Middle frontal gyrus (tissue), 1 donor: ENCODE results near the gene ADAM10.
"Not testable (repeated sequence)": the region's sequence is repeated elsewhere in the genome, so short reads cannot be mapped to it uniquely, and the experiment has no call there.

Experiments
- DNase-seq: peaks from one replicate; pipeline ENCODE4 v3.0.0-alpha.2; 2015; ENCODE audit warnings: low spot score; ENCODE audit errors: extremely low spot score

The ADAM10 gene

DNA sequence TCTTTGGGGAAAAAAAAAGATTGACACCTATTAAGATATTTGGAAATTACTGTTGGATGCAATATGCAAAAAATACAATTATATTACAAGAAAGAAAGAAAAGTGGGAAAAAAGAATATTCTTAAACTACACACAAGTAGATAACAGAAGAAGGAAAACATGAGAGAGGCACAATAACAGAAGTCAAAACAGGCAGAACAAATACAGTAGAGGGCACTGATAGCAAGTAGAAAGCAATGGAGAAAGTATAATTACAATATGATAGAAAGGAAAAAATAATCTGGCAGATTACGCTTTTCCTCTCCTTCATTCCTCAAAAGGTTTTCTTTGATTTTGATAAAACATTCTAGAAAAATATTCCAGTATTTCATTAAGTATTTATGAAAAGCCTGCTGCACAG is 72.1 kb downstream of the ADAM10 start:
- no peak for DNase-seq

DNA sequence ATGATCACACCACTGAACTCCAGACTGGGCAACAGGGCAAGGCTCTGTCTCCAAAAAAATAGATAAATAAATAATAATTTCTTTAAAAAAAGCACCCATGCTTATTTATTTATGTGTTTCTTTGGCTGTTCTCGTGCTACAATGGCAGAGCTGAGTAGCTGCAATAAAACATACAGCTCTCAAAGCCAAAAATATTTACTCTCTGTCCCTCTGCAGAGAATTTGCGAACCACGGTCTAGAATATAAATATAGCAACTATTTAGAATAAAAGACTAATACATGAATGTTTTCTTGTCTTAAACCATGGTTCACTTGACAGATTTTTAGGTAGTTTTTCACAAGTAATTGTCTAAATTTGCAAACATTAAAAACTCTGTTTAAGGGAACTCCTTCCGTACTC is 72.7 kb downstream of the ADAM10 start:
- DNase-seq: no peak

DNA sequence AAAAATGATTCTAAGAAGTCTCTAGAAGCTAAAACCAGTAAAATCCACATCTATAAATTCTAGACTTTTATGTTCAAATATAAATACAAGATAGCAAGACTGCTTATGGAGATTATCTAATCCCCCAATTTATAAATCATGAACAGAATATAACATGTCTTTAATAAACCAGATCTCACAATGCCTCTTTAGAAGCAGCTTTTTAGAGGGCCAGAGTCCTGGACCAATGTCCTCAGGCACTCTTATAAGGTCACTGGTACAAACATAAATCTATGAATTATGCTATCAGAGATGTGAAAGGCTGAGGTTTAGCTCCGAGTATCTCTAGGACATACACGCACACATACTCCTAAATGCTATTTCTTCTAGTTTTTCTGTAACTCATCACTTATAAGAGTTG is 78.3 kb downstream of the ADAM10 start:
- DNase-seq: no peak

DNA sequence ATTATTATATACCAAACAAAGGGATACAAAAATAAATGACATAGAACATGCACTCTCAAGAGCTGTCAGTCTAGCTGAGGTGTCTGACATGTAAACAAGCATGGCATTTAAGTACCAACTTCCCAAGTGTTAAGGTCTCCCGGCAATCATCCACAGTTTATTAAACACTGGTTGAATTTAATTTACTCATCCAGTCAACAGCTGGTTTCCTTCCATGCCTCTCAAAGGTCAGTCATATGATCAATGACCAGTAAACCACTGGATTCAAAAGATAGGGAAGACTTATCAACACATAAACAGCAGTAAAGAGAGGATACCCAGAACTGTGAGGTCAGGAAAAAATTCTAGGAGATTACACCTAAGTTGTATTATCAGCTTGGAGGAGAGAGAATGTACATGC is 80.4 kb downstream of the ADAM10 start:
- no peak for DNase-seq

DNA sequence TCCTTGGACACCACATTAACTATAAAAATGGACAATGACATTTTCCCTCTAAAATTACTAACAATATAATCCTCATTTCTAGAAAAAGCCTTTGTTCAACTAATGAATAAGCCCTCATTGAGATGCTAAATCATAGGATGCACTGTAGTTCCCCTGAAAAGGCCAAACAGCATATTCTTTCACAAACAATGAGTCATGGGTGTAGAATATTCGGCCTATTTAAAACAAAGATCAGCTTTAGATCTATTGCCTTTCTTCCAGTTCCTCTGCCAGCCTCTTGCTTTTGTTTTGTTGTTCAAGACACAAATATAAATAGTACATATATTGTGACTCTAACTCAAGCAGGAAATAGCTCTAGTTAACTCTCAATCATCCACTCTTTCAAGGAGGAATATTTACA is 82.5 kb downstream of the ADAM10 start:
- DNase-seq: peak; percentile 38

DNA sequence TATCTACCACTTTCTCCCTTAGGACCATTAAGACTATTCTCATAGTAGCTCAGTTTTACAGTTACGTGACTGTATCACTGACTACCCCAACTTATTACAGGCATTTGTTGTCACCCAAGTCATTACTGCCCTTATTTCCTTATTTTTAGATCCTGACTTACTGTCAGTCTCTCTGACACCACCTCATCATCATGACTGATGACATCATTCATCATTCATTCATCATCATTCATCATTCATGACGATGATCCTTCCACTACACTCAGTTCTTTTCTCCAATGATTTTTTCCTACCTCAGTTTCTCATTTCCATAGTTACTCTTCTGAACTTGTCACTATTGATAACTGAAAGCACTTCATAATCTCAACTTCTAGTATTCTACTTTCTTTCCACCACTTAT is 83.8 kb downstream of the ADAM10 start:
- no peak for DNase-seq

DNA sequence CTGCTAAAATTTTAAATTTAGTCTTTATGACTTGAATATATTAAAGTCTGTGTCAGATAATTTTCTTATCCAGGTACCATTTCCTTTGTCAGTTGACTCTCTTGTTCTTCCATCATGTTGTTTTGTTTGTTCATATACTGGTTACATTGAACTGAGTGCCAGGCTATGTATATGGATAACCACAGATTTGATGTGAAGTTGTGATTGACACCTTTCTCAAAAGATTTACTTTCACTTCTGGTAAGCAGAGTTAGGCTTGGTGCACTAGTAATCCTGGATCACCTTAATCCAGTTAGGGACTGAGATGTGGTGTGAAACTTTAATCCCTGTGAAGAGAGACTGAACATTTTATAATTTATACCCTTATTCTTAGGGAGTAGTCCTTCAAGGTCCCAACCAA is 99.4 kb downstream of the ADAM10 start:
- DNase-seq: no peak

DNA sequence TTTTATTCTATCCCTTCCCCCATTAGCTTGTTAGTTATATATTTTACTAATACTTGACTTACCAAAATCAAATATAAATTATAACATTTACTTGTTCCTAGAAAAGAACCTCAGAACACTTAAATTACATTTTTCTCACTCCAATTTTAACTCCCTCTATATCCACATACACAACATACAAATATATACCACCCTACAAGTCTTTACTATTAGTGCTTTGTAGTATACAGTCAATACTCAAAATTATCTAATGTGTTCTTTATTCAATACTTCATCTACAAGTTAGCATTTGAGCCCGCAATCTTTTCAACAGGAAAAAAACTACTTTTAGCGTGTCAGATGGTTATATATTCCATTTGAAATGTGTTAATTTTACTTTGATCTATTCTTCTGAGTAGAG is 100.3 kb downstream of the ADAM10 start:
- no peak for DNase-seq

DNA sequence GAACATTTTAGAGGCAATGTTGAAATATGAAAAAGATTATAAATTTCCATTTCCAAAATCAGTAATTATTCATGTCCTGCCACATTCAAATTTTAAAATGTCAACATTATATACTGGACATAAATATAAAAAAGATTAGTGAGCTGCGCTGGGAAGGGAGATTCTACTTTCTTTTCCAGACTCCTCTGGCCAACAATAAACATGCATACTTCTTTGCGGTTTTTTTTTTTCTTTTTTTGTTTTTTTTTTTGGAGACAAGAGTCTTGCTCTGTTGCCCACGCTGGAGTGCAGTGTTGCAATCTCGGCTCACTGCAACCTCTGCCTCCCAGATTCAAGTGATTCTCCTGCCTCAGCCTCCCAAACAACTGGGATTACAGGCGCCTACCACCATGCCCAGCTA is 105.5 kb downstream of the ADAM10 start:
- DNase-seq: no peak

DNA sequence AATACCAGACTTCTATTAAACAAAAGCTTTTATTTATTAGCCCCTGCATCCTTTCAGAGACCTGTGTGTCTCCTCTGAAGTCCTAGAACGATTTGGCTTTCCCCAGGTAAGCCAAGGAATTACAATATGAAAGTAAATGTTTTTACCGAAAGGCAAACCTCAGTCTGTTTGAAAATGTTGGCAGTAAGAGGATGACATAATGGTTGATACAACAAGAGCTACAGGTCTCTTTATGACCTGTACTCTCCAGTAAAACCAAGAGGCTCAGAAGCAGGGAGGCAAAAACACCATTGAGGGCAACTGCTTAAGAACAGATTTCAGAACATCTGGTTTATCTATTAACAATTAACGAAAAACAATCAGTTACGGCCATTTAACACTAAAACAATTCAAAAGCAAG is 107.8 kb downstream of the ADAM10 start:
- DNase-seq: no peak

DNA sequence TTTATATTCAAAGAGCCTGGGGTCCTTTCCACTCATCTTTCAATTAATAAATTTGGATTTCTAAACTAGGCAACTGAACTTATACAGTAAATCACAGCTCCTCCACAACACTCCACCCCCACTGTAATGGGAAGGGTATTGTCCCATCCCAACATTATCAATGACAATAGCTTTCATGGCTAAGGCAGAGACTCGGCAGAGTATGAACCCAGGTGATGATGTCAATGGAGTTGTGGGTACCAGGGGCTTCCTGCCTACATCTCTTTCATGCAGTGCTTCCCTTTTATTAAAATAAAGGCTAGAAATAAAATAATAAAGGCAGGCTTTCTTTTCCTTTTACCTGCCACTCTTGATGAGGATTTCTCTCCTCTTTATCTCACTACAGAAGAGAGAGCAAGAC is 109.5 kb downstream of the ADAM10 start:
- no peak for DNase-seq

DNA sequence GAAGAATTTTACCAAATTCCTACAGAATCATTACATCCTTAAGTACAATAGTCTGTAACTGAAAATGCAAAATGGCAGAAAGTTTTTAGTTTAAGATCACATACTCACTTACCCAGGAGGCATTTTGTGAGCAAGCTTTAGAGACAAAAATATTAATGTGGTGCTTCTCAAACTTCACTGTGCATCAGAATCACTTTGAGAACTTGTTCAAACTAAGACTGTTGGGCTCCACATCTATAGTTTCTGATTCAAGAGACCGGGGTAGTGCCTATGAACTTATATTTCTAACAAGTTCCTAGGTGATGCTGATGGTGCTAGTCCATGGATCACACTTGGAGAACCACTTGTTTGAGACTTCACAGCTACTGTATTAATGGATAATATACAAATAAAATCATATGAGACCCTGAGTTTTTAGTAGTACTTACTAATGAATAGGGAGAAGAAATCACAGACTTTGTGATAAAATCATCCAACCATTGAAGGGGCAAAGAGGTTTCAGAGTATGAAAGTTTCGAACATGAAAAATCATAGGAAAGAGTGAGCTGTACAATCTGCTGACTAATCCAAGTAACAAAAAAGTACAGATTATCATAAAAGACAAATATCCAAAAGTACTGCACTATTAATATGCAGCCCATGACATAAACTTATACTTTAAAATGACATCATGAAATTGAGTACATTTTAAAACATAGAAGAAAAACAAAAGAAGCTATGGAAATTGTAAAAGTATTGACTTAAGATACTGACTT is 110.3 kb downstream of the ADAM10 start:
- DNase-seq: no peak

DNA sequence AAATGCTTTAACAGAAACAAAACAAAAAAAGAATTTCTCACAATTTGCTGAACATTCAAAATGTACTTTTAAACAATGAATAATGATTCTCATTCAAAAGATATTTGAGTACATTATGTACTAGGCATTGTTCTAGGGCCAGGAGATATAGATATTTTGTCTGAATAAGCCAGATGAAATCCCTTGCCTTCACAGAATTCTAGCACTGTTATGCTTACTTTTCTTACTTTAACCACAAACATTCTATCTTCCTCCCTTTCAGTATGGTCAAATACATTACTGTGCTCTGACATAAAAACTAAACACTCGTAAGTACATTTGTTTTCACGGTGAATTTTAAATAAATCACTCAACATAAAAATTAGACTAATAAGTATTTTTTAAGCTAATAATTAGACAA is 116.7 kb downstream of the ADAM10 start:
- DNase-seq: no peak

DNA sequence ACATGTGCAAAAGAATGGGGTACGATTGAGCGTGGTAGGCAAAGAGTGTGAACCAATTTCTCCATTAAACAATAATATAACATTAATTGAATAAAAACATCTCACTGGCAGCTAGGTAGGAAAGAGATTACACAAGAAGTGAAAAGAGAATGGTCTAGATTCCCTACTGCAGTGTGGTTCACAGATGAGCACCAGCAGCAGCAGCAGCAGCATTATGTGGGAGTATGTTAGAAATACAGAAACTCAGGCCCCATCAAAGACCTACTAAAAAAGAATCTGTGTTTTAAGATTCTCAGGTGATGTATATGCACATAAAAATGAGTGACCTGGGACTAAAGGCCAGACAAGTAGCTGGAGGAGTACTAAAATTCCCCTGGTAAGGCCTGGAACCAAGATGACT is 118.2 kb downstream of the ADAM10 start:
- no peak for DNase-seq

DNA sequence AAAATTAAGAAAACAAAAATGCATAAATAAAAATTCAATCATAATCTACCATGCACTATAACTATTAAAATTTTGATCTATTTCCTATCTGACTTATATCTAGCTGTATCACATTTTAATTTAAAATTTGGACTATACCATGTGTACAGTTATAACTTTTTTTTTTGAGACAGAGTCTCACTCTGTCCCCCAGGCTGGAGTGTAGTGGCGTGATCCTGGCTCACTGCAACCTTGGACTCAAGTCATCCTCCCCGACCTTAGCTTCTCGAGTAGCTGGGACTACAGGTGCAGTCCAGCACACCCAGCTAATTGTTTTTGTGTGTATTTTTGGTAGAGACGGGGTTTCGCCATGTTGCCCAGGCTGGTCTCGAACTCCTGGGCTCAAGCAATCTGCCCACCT is 119.9 kb downstream of the ADAM10 start:
- no peak for DNase-seq

DNA sequence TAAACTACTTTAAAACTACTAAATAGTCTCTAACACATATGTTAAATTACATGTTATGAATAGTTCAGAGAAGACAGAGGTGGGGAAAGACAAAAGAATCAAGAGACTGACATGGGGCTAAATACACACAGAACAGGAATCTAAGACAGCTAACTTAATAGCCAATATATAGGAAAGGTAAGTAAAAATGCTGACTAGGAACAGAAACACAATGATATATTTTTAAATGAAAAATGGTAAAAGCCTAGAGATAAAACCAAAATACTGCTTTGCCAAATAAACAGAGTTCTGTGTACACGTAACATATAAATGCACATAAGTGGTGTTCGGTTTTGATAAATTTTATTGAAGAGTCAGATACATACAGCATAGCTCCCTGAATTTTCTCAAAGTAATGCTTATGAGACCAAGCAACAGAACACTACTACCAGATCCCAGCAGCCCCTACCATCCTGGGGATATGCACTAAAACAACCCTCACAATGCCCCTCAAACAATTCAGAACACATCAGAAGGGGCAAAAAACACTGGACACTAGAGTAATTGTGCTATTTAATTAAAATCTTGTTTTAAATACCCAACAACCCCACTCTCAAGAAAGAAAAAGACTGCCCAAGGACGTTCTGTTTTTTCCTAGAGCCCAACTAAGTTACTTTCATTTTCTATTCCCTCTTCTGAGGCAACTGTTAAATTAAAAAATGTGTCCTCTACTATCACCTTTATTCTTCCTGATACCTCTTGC is 121.1 kb downstream of the ADAM10 start:
- no peak for DNase-seq

DNA sequence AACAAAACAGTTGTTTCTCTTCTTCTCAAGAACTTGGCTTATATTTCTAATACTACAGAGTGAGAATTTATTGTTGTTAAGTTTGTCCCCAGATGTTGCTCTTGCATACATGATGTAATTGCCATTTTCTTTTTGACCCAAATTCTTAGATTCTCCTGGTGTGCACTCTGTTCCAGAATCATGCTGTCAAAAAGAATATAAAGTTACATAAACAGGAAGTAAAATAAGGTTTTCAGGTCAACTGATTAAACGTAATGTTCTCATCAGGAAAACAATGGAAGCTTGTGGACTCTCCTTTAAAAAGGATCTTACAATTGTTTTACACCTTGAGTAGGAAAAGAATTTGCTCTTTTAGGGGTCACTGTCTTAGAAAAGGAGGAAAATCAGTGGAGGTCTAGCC is 121.8 kb downstream of the ADAM10 start:
- no peak for DNase-seq

DNA sequence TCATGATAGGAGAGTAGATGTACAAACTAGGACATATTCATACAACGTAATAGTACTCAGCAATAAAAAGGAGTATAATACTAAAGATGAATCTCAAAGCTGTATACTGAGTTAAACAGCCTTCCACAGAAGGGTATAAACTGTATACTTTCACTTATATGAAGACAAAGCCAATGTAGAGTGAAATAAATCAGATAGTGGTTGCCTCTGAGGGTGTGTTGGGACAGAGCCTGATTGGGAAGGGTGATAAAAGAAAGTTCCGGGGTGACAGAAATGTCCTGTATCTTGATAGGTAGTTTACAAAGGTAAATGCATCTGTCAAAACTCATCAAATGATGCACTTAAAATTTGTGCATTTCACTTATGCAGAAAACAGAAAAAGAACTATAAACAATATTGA is 122.5 kb downstream of the ADAM10 start:
- no peak for DNase-seq

DNA sequence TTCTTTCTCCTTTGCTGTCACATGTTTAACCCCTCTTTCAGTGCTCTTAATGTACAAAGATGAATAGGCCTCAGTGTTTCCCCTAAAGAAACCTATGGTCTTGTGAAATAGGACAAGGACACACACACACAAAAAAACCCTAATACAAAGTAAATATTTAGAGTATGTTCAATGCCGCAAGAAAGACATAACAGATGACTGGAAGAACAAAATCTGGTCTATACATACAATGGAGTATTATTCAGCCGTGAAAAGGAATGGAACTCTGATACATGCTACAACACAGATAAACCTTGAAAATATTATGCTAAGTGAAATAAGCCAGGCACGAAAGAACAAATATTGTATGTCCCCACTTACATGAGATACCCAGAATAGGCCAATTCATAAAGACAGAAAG is 123.1 kb downstream of the ADAM10 start:
- no peak for DNase-seq

DNA sequence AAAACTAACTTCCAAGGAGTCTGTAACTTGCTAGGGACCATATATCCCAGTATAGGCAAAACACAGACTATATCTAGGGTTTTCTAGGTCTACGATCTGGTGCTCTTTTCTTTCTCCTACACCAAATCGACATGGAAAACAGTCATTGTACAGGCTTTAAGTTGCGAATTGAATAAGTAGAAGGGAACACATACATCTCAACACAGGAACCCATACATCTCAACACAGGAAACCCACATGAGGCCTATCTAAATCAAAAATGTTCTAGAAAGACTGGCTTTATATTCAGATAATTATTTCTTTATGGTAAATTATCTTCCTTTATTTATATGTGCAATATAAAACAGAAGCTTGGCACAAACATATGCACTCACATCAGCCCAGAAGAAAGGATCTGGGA is 126.6 kb downstream of the ADAM10 start:
- DNase-seq: no peak

DNA sequence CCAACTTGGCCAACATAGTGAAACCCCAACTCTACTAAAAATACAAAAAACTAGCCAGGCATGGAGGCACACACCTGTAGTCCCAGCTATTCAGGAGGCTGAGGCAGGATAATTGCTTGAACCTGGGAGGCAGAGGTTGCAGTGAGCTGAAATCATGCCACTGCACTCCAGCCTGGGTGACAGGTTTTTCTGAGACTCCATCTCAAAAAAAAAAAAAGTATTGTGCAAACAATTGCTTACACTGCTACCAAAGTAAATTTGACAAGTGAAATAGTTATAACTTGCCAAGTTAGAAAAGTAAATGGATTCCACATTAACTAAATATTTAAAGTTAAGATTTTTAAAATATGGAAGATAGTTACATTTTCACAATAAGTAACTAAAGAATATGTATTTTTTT is 129.2 kb downstream of the ADAM10 start:
- not testable (repeated sequence) for DNase-seq

DNA sequence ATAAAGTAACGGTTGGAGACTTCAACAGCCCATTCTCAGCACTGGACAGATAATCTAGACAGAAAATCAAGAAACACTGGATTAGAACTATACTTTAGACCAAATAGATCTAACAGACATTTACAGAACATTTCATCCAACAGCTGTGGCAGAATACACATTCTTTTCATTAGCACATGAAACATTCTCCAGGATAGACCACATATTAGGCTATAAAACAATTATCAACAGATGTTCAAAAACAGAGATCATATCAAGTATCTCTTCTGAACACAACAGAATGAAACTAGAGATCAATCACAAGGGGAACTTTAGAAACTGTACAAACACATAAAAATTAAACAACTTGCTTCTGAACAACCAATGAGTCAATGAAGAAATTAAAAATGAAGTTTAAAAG is 133.3 kb downstream of the ADAM10 start:
- DNase-seq: no peak
